ENCODE data around the gene UNC5A.

The UNC5A gene

DNA sequence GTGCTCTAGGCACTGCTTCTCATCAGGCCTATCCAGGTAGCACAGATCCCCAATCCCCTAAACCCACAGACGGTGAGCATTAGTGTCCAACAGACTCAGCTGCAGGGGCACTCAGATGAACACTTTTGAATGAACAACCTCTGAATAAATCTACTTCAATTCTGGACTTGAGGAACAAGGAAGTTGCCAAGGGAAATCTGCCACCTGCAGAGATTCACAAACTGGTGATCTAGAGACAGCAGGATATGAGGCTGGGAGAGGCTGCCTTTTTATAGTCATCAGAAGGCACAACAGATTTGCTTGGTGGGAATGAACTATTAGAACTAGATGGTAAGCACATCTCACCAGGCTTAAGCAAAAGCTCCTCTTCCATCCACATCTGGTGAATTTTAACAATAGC lies 95.8 kb downstream of the UNC5A start:
- TF ChIP-seq REST (IDR thresholded peaks at IDR 0.05; ENCODE audit: insufficient read depth in 1 of 2, low read depth in 2 of 2, low read length in 2 of 2), result no peak
- no peak for TF ChIP-seq SIN3A (IDR thresholded peaks at IDR 0.05; ENCODE audit: borderline replicate concordance, insufficient read depth, low read length)
- no peak for TF ChIP-seq FOXP2 (optimal IDR thresholded peaks at IDR 0.05; ENCODE audit: borderline replicate concordance, extremely low read depth, extremely low read length, insufficient read depth)
- TF ChIP-seq TAF1 (IDR thresholded peaks at IDR 0.05; ENCODE audit: borderline replicate concordance, insufficient read depth, low read length), result no peak
- TF ChIP-seq POLR2AphosphoS5 (IDR thresholded peaks at IDR 0.05; ENCODE audit: low read depth, low read length), result no peak

DNA sequence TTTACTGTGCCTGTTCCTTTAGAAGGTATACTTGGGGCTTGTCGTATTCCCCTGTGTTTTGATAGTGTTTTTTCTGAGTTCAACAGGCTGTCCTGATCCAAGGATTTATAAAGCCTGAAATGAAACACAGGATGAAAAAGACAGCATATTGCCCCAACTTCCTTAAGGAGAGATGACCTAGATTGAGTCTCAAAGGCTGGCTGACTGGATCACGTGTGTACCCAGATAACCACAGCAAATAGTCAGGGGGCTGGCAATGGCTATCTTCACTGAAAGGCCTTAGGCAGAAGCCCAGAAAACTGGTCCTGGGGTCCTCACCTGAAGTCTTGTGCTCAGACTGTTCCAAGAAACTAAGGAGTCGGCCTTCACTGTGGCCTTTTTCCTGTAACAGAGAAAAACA lies 96.4 kb downstream of the UNC5A start:
- no peak for TF ChIP-seq TAF1 (IDR thresholded peaks at IDR 0.05; ENCODE audit: borderline replicate concordance, insufficient read depth, low read length)
- no peak for TF ChIP-seq POLR2AphosphoS5 (IDR thresholded peaks at IDR 0.05; ENCODE audit: low read depth, low read length)
- no peak for TF ChIP-seq FOXP2 (optimal IDR thresholded peaks at IDR 0.05; ENCODE audit: borderline replicate concordance, extremely low read depth, extremely low read length, insufficient read depth)
- TF ChIP-seq REST (IDR thresholded peaks at IDR 0.05; ENCODE audit: insufficient read depth in 1 of 2, low read depth in 2 of 2, low read length in 2 of 2), result no peak
- no peak for TF ChIP-seq SIN3A (IDR thresholded peaks at IDR 0.05; ENCODE audit: borderline replicate concordance, insufficient read depth, low read length)

DNA sequence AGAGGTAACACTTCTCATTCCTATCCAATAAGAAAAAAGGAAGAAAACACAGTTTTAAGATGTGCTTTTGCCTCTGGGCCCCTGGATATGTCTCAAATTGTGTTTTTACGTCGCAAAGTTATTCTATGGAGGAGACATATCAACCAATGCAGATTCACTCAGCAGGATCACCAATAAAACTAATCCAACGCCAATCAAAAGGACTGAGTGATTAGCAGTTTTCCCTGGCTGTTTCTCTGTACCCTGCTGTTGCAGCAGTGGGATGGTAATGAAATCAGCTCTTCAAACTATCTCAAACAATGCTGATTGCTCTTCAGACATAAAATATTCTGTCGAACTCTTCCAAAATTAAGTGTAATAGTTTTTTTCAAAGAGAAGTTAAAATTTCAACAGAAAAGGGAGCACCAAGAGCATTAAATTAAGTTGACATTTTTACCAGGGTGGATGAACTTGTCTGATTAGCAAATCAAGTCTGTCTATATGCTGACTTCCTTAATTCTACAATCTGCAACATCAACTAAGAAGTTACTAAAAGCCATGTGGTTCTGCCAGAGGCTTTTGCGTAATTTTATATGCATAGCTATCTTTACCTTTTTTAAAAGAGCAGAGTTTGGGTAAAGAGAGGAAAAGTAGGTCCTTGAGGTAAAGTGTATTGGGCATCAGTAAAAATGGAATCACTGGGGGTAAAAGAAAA lies 98.5 kb downstream of the UNC5A start:
- TF ChIP-seq POLR2AphosphoS5 (IDR thresholded peaks at IDR 0.05; ENCODE audit: low read depth, low read length), result no peak
- TF ChIP-seq TAF1 (IDR thresholded peaks at IDR 0.05; ENCODE audit: borderline replicate concordance, insufficient read depth, low read length), result no peak
- no peak for TF ChIP-seq REST (IDR thresholded peaks at IDR 0.05; ENCODE audit: insufficient read depth in 1 of 2, low read depth in 2 of 2, low read length in 2 of 2)
- no peak for TF ChIP-seq SIN3A (IDR thresholded peaks at IDR 0.05; ENCODE audit: borderline replicate concordance, insufficient read depth, low read length)
- TF ChIP-seq FOXP2 (optimal IDR thresholded peaks at IDR 0.05; ENCODE audit: borderline replicate concordance, extremely low read depth, extremely low read length, insufficient read depth), result no peak

DNA sequence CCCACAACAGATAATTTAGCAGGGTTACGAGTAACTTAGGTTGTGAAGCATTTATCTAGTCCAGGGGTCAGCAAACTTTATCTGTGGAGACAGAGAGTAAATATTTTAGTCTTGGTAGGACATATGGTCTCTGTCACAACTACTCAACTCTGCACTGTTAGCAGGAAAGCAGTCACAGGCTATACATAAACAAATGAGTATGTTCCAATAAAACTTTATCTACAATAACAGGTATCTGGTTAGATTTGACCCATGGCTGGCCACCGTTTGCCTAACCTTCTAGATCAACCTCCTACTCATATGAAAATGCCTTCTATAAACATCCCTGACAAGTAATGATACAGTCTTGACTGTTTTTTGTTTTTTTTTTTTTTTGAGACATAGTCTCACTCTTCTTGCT lies 101.8 kb downstream of the UNC5A start:
- TF ChIP-seq REST (IDR thresholded peaks at IDR 0.05; ENCODE audit: insufficient read depth in 1 of 2, low read depth in 2 of 2, low read length in 2 of 2), result no peak
- no peak for TF ChIP-seq TAF1 (IDR thresholded peaks at IDR 0.05; ENCODE audit: borderline replicate concordance, insufficient read depth, low read length)
- no peak for TF ChIP-seq SIN3A (IDR thresholded peaks at IDR 0.05; ENCODE audit: borderline replicate concordance, insufficient read depth, low read length)

- TF ChIP-seq REST (IDR thresholded peaks at IDR 0.05; ENCODE audit: insufficient read depth in 1 of 2, low read depth in 2 of 2, low read length in 2 of 2), result no peak
- TF ChIP-seq SIN3A (IDR thresholded peaks at IDR 0.05; ENCODE audit: borderline replicate concordance, insufficient read depth, low read length), result no peak
- TF ChIP-seq TAF1 (IDR thresholded peaks at IDR 0.05; ENCODE audit: borderline replicate concordance, insufficient read depth, low read length), result no peak
- no peak for TF ChIP-seq FOXP2 (optimal IDR thresholded peaks at IDR 0.05; ENCODE audit: borderline replicate concordance, extremely low read depth, extremely low read length, insufficient read depth)
- TF ChIP-seq POLR2AphosphoS5 (IDR thresholded peaks at IDR 0.05; ENCODE audit: low read depth, low read length), result no peak
Observed at GRCh38 chr5:176915906-176916305, 105.5 kb downstream of the UNC5A start.

Measured in PFSK-1 (cell line).